NT2/D1 (cell line): Measurements from ENCODE around the gene AK2.

Experiments used
- DNase-seq: peaks from one replicate; pipeline ENCODE4 v3.0.0-alpha.2; 2011; ENCODE audit warnings: low read depth, low spot score
- H3K27me3 ChIP-seq: 2 replicates; pipeline ENCODE4 v1.6.0; 2011; ENCODE audit warnings: mild to moderate bottlenecking; ENCODE audit not compliant: insufficient read length, insufficient read depth
- H3K36me3 ChIP-seq: 2 replicates; pipeline ENCODE4 v1.6.1; 2011; ENCODE audit warnings: mild to moderate bottlenecking, low read length, mixed read lengths; ENCODE audit not compliant: insufficient read depth, insufficient read length
- H3K4me1 ChIP-seq: 2 replicates; pipeline ENCODE4 v1.5.1; 2011; ENCODE audit not compliant: insufficient read depth, insufficient read length
- H3K4me3 ChIP-seq: 2 replicates; pipeline ENCODE4 v1.5.1; 2011; ENCODE audit warnings: low read depth; ENCODE audit not compliant: insufficient read length
- H3K9ac ChIP-seq: 2 replicates; pipeline ENCODE4 v1.6.0; 2011; ENCODE audit warnings: low read depth; ENCODE audit not compliant: insufficient read length
- H3K9me3 ChIP-seq: 2 replicates; pipeline ENCODE4 v1.5.1; 2011; ENCODE audit warnings: mild to moderate bottlenecking, low read length; ENCODE audit not compliant: insufficient read depth
- SUZ12 ChIP-seq: IDR thresholded peaks from 2 replicates; pipeline ENCODE4 v1.6.1; 2011; ENCODE audit not compliant: insufficient read length, insufficient read depth; ENCODE audit errors: extremely low read depth
- YY1 ChIP-seq: IDR thresholded peaks from 2 replicates; pipeline ENCODE4 v1.6.1; 2011; ENCODE audit not compliant: insufficient read length, insufficient read depth
- ZNF274 ChIP-seq: IDR thresholded peaks from 2 replicates; pipeline ENCODE4 v1.6.1; 2011; ENCODE audit warnings: mild to moderate bottlenecking, low read depth, low read length

AK2 gene

DNA sequence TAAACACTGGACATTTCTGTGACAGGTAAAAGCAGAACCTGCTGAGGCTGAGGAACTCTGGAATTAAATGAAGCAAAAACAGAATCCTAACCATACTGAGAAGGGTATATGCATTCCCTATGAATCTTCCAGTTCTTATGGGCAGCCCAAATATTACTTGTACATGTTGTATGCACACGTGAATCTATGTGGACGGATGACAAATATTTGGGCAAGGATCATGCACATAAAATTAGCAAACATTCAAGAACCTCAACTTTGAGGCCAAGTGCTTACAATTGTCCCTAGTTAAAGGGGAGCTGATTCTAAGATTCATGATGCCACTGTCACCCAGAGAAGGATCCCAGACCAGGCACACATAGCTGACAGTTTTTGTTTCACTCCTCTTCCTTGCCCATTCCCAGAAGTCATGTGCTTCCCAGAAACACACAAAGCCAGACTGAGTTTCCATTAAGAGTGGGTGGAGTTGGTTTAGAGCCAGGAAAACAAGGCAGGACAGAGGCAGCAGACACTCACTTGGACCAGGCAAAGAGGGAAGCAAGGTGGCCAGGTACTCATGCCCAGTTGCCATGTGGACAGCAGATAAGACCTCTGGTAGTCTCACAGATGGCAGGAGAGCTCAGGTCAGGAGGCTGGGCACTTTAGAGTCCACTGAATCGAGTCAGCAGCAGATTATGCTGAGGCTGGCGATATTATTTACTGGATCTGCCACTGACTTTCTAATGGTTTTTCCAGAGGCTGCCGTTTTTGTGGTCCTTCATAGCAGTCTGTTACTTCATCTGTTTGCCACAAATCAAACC is 25.6 kb downstream of the AK2 start:
- no peaks in the 10 kb centered on the region for H3K27me3 ChIP-seq
- H3K4me3 ChIP-seq: no peak overlapping the region
- no peak for TF ChIP-seq SUZ12
- no peak for TF ChIP-seq YY1
- TF ChIP-seq ZNF274: no peak
- H3K9ac ChIP-seq: no peak overlapping the region
- peaks cover 78% of the 10 kb centered on the region for H3K36me3 ChIP-seq
- no peak for DNase-seq
- peaks cover 8% of the 10 kb centered on the region for H3K4me1 ChIP-seq
- H3K9me3 ChIP-seq: no peaks in the 10 kb centered on the region

GRCh38 chr1:33009561-33009960 is 27.1 kb downstream of the AK2 start:
- peaks cover 81% of the 10 kb centered on the region for H3K36me3 ChIP-seq

DNA sequence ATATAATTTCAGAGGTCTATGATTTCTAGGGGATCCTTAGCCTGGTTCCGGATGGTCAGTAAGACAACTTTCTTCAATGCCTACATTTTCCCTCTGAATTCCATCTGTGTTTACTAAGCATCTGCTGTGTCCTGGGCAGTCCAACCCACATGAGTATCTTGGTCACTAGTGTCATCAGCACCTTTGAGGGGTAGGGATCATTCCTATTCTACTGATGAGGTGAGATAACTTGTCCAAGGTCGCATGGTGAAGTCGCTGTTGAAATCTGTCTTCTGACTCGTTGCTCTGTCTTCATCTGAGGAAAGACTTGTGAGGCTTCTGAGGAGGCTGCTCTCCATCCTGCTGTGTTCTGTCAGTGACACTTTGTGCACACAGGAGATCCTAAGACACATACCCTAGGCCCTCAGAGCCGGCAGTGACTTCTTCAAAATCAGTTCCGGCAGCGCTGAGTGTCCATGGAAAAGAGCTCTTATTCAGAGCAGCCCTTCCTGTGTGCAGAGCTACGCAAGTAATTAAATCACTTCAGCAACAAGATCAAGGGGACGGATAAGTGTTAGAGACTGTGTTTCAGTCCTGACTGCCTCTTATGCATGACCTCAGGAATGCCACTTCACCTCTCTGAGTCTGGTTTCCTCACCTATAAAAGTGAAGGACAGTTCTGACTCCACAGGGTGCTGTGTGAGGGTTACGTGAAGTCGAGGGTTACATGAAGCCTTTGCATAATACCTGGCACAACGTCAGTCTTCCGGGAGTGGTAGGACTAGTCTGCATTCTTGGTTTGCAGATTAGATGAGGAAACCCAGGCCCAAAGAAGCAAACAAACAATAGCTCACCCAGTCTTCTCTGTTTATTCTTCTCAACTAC is 28.4 kb downstream of the AK2 start:
- peaks cover 68% of the 10 kb centered on the region for H3K36me3 ChIP-seq
- H3K9ac ChIP-seq: no peak overlapping the region
- DNase-seq: no peak
- no peak for TF ChIP-seq SUZ12
- no peaks in the 10 kb centered on the region for H3K9me3 ChIP-seq
- H3K4me3 ChIP-seq: no peak overlapping the region
- peaks cover 8% of the 10 kb centered on the region for H3K4me1 ChIP-seq
- H3K27me3 ChIP-seq: no peaks in the 10 kb centered on the region

More at GRCh38 chr1:33009561-33009960, 27.1 kb downstream of the AK2 start:
- Histone ChIP-seq H3K9me3 (no peaks in the 10 kb centered on the region), H3K9ac (no peak overlapping the region), H3K4me1 (peaks cover 8% of the 10 kb centered on the region), H3K27me3 (no peaks in the 10 kb centered on the region), H3K4me3 (no peak overlapping the region)
- no peak for DNase-seq
- TF ChIP-seq ZNF274: no peak
- TF ChIP-seq YY1: no peak
- TF ChIP-seq SUZ12: no peak

DNA sequence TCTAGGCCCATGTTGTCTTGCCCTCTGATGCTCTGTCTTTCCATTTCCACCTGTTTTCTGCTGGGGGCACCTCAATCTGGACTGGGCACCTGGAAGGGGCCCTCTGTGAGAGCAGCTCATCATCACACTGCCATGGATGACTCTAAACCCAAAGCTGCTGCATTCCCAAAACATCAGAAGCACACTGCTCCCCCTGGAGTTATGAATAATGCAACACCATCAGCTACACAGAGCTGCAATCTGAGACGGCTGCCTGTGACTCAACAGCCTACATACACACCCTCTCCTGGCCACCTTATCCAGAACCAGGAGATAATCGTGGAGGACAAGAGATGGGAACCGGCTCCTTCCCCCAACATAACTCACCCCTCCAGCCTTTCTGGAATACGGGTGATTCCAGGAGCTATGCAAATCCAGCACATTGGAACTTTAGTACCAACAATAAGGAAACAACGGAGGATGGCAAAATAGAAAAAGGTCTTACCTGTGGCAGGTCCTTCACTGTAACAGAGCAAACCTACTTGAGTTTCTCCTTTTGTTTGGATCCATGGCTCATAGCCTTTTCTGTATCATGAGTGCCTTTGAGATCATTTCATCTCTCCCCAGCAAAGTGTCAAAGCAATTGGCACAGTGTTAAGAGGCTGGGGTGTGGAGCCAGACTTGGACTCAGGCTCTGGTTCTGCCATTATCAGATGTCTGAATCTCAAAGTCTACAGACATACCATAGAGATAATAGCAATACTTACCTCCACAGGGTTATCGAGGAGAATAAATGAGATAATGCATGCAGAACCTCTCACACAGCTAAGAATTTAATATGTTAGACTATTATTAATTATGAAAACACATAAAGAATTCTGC is 29.3 kb downstream of the AK2 start:
- TF ChIP-seq YY1 (no peak), SUZ12 (no peak), ZNF274 (no peak)
- Histone ChIP-seq H3K9ac (no peak overlapping the region), H3K36me3 (peaks cover 62% of the 10 kb centered on the region), H3K27me3 (no peaks in the 10 kb centered on the region), H3K4me1 (peaks cover 8% of the 10 kb centered on the region), H3K4me3 (no peak overlapping the region), H3K9me3 (no peaks in the 10 kb centered on the region)
- DNase-seq: no peak

DNA sequence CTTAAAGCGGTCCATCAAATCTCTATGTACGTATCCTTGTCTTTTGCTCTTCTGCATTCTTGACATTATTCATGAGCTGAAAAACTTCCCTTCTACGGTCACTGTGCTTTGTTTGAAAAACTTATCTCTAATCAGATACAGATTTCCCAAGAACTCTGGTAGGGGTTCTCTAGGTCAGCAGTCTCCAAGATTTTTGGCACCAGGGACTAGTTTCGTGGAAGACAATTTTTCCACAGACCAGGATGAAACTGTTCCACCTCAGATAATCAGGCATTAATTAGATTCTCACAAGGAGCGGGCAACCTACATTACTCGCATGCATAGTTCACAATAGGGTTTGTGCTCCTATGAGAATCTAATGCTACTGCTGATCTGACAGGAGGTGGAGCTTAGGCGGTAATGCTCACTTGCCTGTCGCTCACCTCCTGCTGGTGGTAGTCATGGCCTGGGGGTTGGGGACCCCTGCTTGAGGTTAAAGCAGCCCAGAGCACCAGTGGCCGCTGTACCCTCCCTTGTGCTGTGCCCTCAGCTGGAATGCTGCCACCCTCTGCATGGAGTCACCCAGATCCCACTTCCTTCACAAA is 30.8 kb downstream of the AK2 start:
- Histone ChIP-seq H3K4me3 (no peak overlapping the region), H3K27me3 (no peaks in the 10 kb centered on the region), H3K9me3 (no peaks in the 10 kb centered on the region), H3K9ac (no peak overlapping the region), H3K4me1 (peaks cover 8% of the 10 kb centered on the region), H3K36me3 (peaks cover 52% of the 10 kb centered on the region)
- no peak for DNase-seq
- TF ChIP-seq YY1: no peak
- no peak for TF ChIP-seq SUZ12
- no peak for TF ChIP-seq ZNF274

DNA sequence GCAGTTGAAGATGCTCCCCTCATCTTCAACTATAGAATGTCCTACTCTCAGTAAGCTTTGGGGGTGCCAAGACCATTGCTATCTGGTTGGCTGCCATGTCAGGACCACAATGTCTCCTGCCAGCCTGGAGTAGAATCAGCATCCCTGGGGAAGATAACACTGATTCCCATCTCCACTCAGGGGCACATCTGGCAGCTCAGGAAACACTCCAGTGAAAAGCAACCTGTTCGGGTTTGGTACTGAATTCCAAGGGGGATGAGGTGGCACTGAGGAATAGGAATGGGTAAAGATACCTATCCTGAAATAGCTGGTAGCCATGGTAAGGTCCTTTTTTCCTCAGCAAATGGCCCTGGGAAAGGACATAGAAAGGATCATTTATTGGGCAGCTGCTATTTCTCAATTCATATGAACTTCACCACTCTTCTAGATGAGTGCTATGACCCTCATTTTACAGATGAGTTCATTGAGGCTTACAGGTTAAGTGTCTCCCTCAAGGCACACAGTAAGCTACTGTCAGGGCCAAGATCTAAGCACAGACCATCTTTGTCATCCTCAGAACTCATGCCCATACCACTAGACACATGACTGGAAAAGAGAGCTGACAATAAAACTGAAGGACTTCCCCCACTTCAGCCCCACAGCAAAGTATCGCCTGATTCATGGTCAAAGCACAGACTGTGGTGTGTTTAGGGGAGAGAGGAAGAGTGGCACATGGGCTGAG is 31.4 kb downstream of the AK2 start:
- no peak for DNase-seq
- Histone ChIP-seq H3K9ac (no peak overlapping the region), H3K4me3 (no peak overlapping the region), H3K27me3 (no peaks in the 10 kb centered on the region), H3K4me1 (peaks cover 8% of the 10 kb centered on the region), H3K36me3 (peaks cover 47% of the 10 kb centered on the region), H3K9me3 (no peaks in the 10 kb centered on the region)
- TF ChIP-seq ZNF274: no peak
- no peak for TF ChIP-seq SUZ12
- TF ChIP-seq YY1: no peak
